ENCODE results near the gene ACVR1B. TPM values are rescaled to one million over a fixed set of nuclear protein-coding genes. Genes with fewer than 3 reads are reported as not detected.

The ACVR1B gene
- total RNA-seq, 1 experiment from 2014 or later, result 16.1 TPM

- Mint-ChIP-seq H3K27ac (ENCODE audit: low read depth, unreplicated experiment) (no peak overlapping the region), H3K36me3 (ENCODE audit: insufficient read depth, unreplicated experiment) (no peaks in the 10 kb centered on the region), H3K4me1 (ENCODE audit: insufficient read depth, unreplicated experiment) (peaks cover 7% of the 10 kb centered on the region), H3K27me3 (ENCODE audit: insufficient read depth, unreplicated experiment) (no peaks in the 10 kb centered on the region), H3K9me3 (ENCODE audit: unreplicated experiment) (peaks cover 16% of the 10 kb centered on the region), H3K4me3 (ENCODE audit: unreplicated experiment) (no peak overlapping the region)
- no TSS peak for BruUV-seq (replicated peaks)
- CTCF ChIA-PET, result interaction anchor here (1.0 to 1.2 kb wide), 2 partner anchors 17 to 19 kb away, joined by 3 read pairs; no protein-coding TSS in a partner anchor
- intact Hi-C loops (cut with micrococcal nuclease), result no loop called here
- POLR2A ChIA-PET, result no interaction called here
- no peak for TF ChIP-seq CTCF (IDR thresholded peaks at IDR 0.05; ENCODE audit: unreplicated experiment)
- no peak for DNase-seq (ENCODE audit: unreplicated experiment)
Measured at GRCh38 chr12:51943346-51943745, 8.2 kb upstream of the ACVR1B start.

GRCh38 chr12:51944608-51945233 is 6.8 kb upstream of the ACVR1B start:
- Mint-ChIP-seq H3K27me3 (ENCODE audit: insufficient read depth, unreplicated experiment) (peaks cover 6% of the 10 kb centered on the region), H3K36me3 (ENCODE audit: insufficient read depth, unreplicated experiment) (no peaks in the 10 kb centered on the region), H3K9me3 (ENCODE audit: unreplicated experiment) (peaks cover 16% of the 10 kb centered on the region), H3K27ac (ENCODE audit: low read depth, unreplicated experiment) (no peak overlapping the region), H3K4me3 (ENCODE audit: unreplicated experiment) (no peak overlapping the region), H3K4me1 (ENCODE audit: insufficient read depth, unreplicated experiment) (peaks cover 7% of the 10 kb centered on the region)
- POLR2A ChIA-PET, result no interaction called here
- no TSS peak for BruUV-seq (replicated peaks)
- CTCF ChIA-PET, result no interaction called here
- no peak for DNase-seq (ENCODE audit: unreplicated experiment)
- TF ChIP-seq CTCF (IDR thresholded peaks at IDR 0.05; ENCODE audit: unreplicated experiment), result no peak
- intact Hi-C loops (cut with micrococcal nuclease), result no loop called here

GRCh38 chr12:51947246-51947996 is 4.1 kb upstream of the ACVR1B start:
- H3K4me3 Mint-ChIP-seq (ENCODE audit: unreplicated experiment), result no peak overlapping the region
- TF ChIP-seq CTCF (IDR thresholded peaks at IDR 0.05; ENCODE audit: unreplicated experiment), result no peak
- ChIA-PET POLR2A (no interaction called here), CTCF (interaction anchor here (1.6 kb wide), 1 partner anchor 21 kb away, joined by 4 read pairs; no protein-coding TSS in a partner anchor)
- H3K27ac Mint-ChIP-seq (ENCODE audit: low read depth, unreplicated experiment), result no peak overlapping the region
- intact Hi-C loops (cut with micrococcal nuclease), result no loop called here
- no TSS peak for BruUV-seq (replicated peaks)
- peaks cover 16% of the 10 kb centered on the region for H3K9me3 Mint-ChIP-seq (ENCODE audit: unreplicated experiment)
- peaks cover 1% of the 10 kb centered on the region for H3K4me1 Mint-ChIP-seq (ENCODE audit: insufficient read depth, unreplicated experiment)
- DNase-seq (ENCODE audit: unreplicated experiment), result no peak
- H3K36me3 Mint-ChIP-seq (ENCODE audit: insufficient read depth, unreplicated experiment), result no peaks in the 10 kb centered on the region
- peaks cover 12% of the 10 kb centered on the region for H3K27me3 Mint-ChIP-seq (ENCODE audit: insufficient read depth, unreplicated experiment)

- CTCF ChIA-PET, result interaction anchor here (1.6 kb wide), 1 partner anchor 22 kb away, joined by 4 read pairs; no protein-coding TSS in a partner anchor
- Mint-ChIP-seq H3K27ac (ENCODE audit: low read depth, unreplicated experiment) (no peak overlapping the region), H3K9me3 (ENCODE audit: unreplicated experiment) (peaks cover 16% of the 10 kb centered on the region), H3K36me3 (ENCODE audit: insufficient read depth, unreplicated experiment) (no peaks in the 10 kb centered on the region), H3K4me3 (ENCODE audit: unreplicated experiment) (no peak overlapping the region), H3K4me1 (ENCODE audit: insufficient read depth, unreplicated experiment) (peaks cover 8% of the 10 kb centered on the region), H3K27me3 (ENCODE audit: insufficient read depth, unreplicated experiment) (peaks cover 12% of the 10 kb centered on the region)
- BruUV-seq (replicated peaks), result no TSS peak
- no peak for TF ChIP-seq CTCF (IDR thresholded peaks at IDR 0.05; ENCODE audit: unreplicated experiment)
- DNase-seq (ENCODE audit: unreplicated experiment), result no peak
- intact Hi-C loops (cut with micrococcal nuclease), result no loop called here
- POLR2A ChIA-PET, result no interaction called here
Measured at GRCh38 chr12:51948066-51948465, 3.4 kb upstream of the ACVR1B start.

Data from MCF 10A (cell line).